A549 (cell line): ENCODE measurements around the gene PHYHIPL. TPM values are rescaled to one million over a fixed set of nuclear protein-coding genes. Genes with fewer than 3 reads are reported as not detected.
"Not testable (repeated sequence)": the region's sequence is repeated elsewhere in the genome, so short reads cannot be mapped to it uniquely, and the experiment has no call there.

ENCODE experiments used
- ATAC-seq, 2 experiments: fragments of 200-7000 bp in 1 of 2; fragments of >200 bp in 1 of 2; cut with Nextera tagmentation in 1 of 2; cut with Tn5 transposase in 1 of 2; 3 replicates each; pipeline versions ENCODE4 v1.8.0 to v1.9.1; 2018 to 2020; ENCODE audit warnings: mild to moderate bottlenecking in 1 of 2, moderate library complexity in 1 of 2
- CTCF ChIA-PET: fragments of 300-600 bp; sonication (Branson Sonifier 250); formaldehyde crosslinking; extraction: SDS; loops from one replicate; lab custom pipeline; 2021; ENCODE audit warnings: antibody characterized with exemption, inconsistent platforms; lab: Yijun Ruan, JAX
- POLR2A ChIA-PET: fragments of 350-600 bp; formaldehyde crosslinking; extraction: SDS; loops from one replicate; lab custom pipeline; 2021; ENCODE audit warnings: antibody characterized with exemption, inconsistent platforms; lab: Yijun Ruan, JAX
- DNase-seq, 2 experiments: peaks; one replicate each; pipeline versions ENCODE4 v3.0.0 to v3.0.0-alpha.2; 2011 to 2016; ENCODE audit warnings: low read depth in 1 of 2, low spot score in 1 of 2
- FAIRE-seq: peaks from 2 replicates; lab custom pipeline; 2011; peaks lifted over from hg19 to GRCh38; lab: Jason Lieb, UNC
- H3K27ac ChIP-seq, 2 experiments: fragments of >200 bp; sonication (Bioruptor Twin); formaldehyde crosslinking; 3 replicates each; pipeline ENCODE4 v1.5.1; 2016 to 2017
- H3K4me1 ChIP-seq: fragments of >200 bp; sonication (Bioruptor Twin); formaldehyde crosslinking; 3 replicates; pipeline ENCODE4 v1.6.1; 2016
- H3K4me2 ChIP-seq: fragments of >200 bp; sonication (Bioruptor Twin); formaldehyde crosslinking; 3 replicates; pipeline ENCODE4 v1.6.1; 2016
- H3K4me3 ChIP-seq: fragments of >200 bp; sonication (Bioruptor Twin); formaldehyde crosslinking; 3 replicates; pipeline ENCODE4 v1.5.1; 2016
- H3K9me3 ChIP-seq: fragments of >200 bp; sonication (Bioruptor Twin); formaldehyde crosslinking; 3 replicates; pipeline ENCODE4 v1.6.1; 2016
- BHLHE40 ChIP-seq: IDR thresholded peaks from 2 replicates; pipeline ENCODE4 v1.6.1; 2012; ENCODE audit warnings: low read depth, low read length, inconsistent platforms
- CTCF ChIP-seq: fragments of >200 bp; sonication (Bioruptor Twin); formaldehyde crosslinking; IDR thresholded peaks from 3 replicates; pipeline ENCODE4 v1.5.1; 2016
- ELK1 ChIP-seq: fragments of 150-350 bp; IDR thresholded peaks from 2 replicates; pipeline ENCODE4 v1.6.1; 2014; ENCODE audit warnings: low read depth, mild to moderate bottlenecking, low read length
- HEYL ChIP-seq: fragments of 250-450 bp; sonication (Bioruptor Pico); IDR thresholded peaks from 2 replicates; pipeline ENCODE4 v1.8.0; 2021; ENCODE audit warnings: mild to moderate bottlenecking, moderate library complexity
- HOXB13 ChIP-seq: fragments of 250-450 bp; sonication (Bioruptor Pico); IDR thresholded peaks from 2 replicates; pipeline ENCODE4 v1.5.0; 2020; ENCODE audit warnings: low read depth, mild to moderate bottlenecking, moderate library complexity
- JUN ChIP-seq, 2 experiments: fragments of >200 bp; sonication (Bioruptor Twin); formaldehyde crosslinking; IDR thresholded peaks; 2 replicates in 1 of 2; 3 replicates in 1 of 2; pipeline ENCODE4 v1.6.1; 2016 to 2017
- KDM1A ChIP-seq: fragments of 200-600 bp; sonication (generic); IDR thresholded peaks from 2 replicates; pipeline ENCODE4 v1.6.1; 2016; ENCODE audit warnings: low read depth, mild to moderate bottlenecking
- MAFK ChIP-seq: fragments of 450-650 bp; IDR thresholded peaks from 2 replicates; pipeline ENCODE4 v1.6.1; 2014; ENCODE audit not compliant: partially characterized antibody
- MAX ChIP-seq: IDR thresholded peaks from 2 replicates; pipeline ENCODE4 v1.6.1; 2012
- NFE2L2 ChIP-seq: fragments of 150-350 bp; conservative IDR thresholded peaks from 2 replicates; pipeline ENCODE4 v1.6.1; 2014; ENCODE audit warnings: low read length
- PHF8 ChIP-seq: fragments of 200-600 bp; sonication (generic); IDR thresholded peaks from 2 replicates; pipeline ENCODE4 v1.6.1; 2016; ENCODE audit warnings: low read depth, mild to moderate bottlenecking, antibody characterized with exemption, moderate library complexity, borderline replicate concordance
- POLR2AphosphoS2 ChIP-seq: conservative IDR thresholded peaks from 2 replicates; pipeline ENCODE4 v1.6.1; 2012; ENCODE audit warnings: low read length, improper control_type of control experiment, inconsistent platforms
- RAD21 ChIP-seq, 2 experiments: fragments of >200 bp in 1 of 2; sonication (Bioruptor Twin) in 1 of 2; formaldehyde crosslinking in 1 of 2; IDR thresholded peaks in 1 of 2; conservative IDR thresholded peaks in 1 of 2; 2 replicates in 1 of 2; 3 replicates in 1 of 2; pipeline ENCODE4 v1.6.1; 2012 to 2018; ENCODE audit warnings: inconsistent platforms in 1 of 2
- RARB ChIP-seq: fragments of 250-450 bp; sonication (Bioruptor Pico); IDR thresholded peaks from 2 replicates; pipeline ENCODE4 v1.8.0; 2021; ENCODE audit warnings: mild to moderate bottlenecking, moderate library complexity
- SREBF2 ChIP-seq: fragments of 450-650 bp; IDR thresholded peaks from 2 replicates; pipeline ENCODE4 v1.6.1; 2014; ENCODE audit warnings: mild to moderate bottlenecking, moderate library complexity
- TFCP2L1 ChIP-seq: fragments of 250-450 bp; sonication (Bioruptor Pico); IDR thresholded peaks from 2 replicates; pipeline ENCODE4 v1.5.0; 2021; ENCODE audit warnings: mild to moderate bottlenecking
- USF2 ChIP-seq: fragments of 450-650 bp; IDR thresholded peaks from 2 replicates; pipeline ENCODE4 v1.6.1; 2014; ENCODE audit warnings: antibody characterized with exemption
- ZFP36 ChIP-seq: fragments of 450-650 bp; IDR thresholded peaks from 2 replicates; pipeline ENCODE4 v1.6.1; 2014; ENCODE audit warnings: borderline replicate concordance; ENCODE audit not compliant: partially characterized antibody
- WGBS: methylation state at CpG from one replicate; pipeline ENCODE4 v1.1.6; 2017; ENCODE audit errors: missing lambda C conversion rate; 5-methylcytosine and 5-hydroxymethylcytosine counted together
- polyA plus RNA-seq, 4 experiments: library from polyadenylated mRNA; depleted of rRNA in 3 of 4; stranded (reverse); fragments of >200 nt; fragmentation: RNase III in 1 of 4; extraction: RNeasy Plus Mini Kit Qiagen cat#74134 plus additional on column Dnase treatment in 1 of 4; gene quantifications; 2 replicates in 3 of 4; 3 replicates in 1 of 4; pipeline ENCODE4 v1.2.3, GENCODE V29; 2011 to 2017
- TF ChIP-seq, protein P1 (sequence below): fragments of >200 bp; sonication (Bioruptor Twin); formaldehyde crosslinking; IDR thresholded peaks from 2 replicates; pipeline ENCODE4 v1.6.1; 2016
- TF ChIP-seq, protein P2 (sequence below): IDR thresholded peaks from 2 replicates; pipeline ENCODE4 v1.6.1; 2012; ENCODE audit warnings: low read depth, borderline replicate concordance

PHYHIPL gene
- polyA plus RNA-seq, 2 of the 4 experiments (the other 2 are of a cell fraction) = 0.88 to 0.97 TPM

DNA sequence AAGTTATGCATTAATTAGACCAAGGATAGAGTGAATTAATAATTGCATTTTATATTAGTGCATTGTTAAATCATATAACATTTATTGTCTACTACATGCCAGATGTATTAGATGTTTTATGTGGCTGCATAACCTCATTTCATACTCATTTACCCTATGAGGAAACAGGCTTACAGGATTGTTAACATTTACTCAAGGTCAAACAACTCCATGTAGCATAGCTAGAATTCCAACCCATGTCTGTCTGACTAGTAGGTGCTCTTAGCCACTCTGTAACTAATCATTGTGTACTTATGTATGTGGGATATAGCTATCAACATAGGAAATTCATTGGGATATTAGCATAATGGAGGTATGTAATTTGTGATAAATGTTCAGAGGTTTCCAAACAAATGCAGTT is 46.3 kb downstream of the PHYHIPL start (continued):
- TF ChIP-seq ZFP36 = no peak
- no peak for TF ChIP-seq POLR2AphosphoS2
- TF ChIP-seq BHLHE40 = no peak
- no peak for TF ChIP-seq USF2
- no peak for TF ChIP-seq JUN (IDR thresholded peaks at IDR 0.05)
- no peak for TF ChIP-seq MAX
- no peak for TF ChIP-seq RARB
- no peak for TF ChIP-seq SREBF2
- no peak for TF ChIP-seq RAD21 (conservative IDR thresholded peaks at IDR 0.05 in 1 of 2, IDR thresholded peaks at IDR 0.05 in 1 of 2)
- no peak for TF ChIP-seq NFE2L2
- no peak for TF ChIP-seq MAFK
- no peak for TF ChIP-seq HEYL (CRISPR knock-in tag)

DNA sequence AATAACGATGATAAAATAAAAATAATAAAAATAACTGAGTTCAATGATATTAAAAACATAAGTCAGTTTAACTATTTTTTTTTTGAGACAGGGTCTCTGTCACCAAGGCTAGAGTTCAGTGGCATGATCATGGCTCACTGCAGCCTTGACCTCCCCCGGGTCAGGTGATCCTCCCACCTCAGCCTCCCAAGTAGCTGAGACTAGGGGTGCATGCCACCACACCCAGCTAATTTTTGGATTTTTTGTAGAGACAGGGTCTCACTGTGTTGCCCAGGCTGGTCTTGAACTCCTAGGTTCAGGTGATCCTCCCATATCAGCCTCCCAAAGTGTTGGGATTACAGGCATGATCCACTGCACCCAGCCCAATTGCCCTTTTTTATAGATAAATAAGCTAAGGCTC is 47.2 kb downstream of the PHYHIPL start:
- CTCF ChIA-PET = interaction anchor here (0.7 to 1.2 kb wide), 2 partner anchors 364 to 1510 kb away, joined by 3 to 4 read pairs; no protein-coding TSS in a partner anchor

GRCh38 chr10:59225211-59225610 is 48.8 kb downstream of the PHYHIPL start:
- DNase-seq (no peak), FAIRE-seq (no peak), ATAC-seq (no peak)
- Histone ChIP-seq H3K4me2 (no peak overlapping the region), H3K4me1 (no peaks in the 10 kb centered on the region), H3K9me3 (no peaks in the 10 kb centered on the region), H3K27ac (no peak overlapping the region), H3K4me3 (no peak overlapping the region)
- POLR2A ChIA-PET = no interaction called here
- CTCF ChIA-PET = no interaction called here
- TF ChIP-seq, protein P1, sequence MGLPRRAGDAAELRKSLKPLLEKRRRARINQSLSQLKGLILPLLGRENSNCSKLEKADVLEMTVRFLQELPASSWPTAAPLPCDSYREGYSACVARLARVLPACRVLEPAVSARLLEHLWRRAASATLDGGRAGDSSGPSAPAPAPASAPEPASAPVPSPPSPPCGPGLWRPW = no peak
- TF ChIP-seq ELK1 (no peak), CTCF (no peak), TFCP2L1 (CRISPR knock-in tag) (no peak), KDM1A (no peak), HOXB13 (CRISPR knock-in tag) (no peak), POLR2AphosphoS2 (no peak), PHF8 (no peak)
- TF ChIP-seq, protein P2, sequence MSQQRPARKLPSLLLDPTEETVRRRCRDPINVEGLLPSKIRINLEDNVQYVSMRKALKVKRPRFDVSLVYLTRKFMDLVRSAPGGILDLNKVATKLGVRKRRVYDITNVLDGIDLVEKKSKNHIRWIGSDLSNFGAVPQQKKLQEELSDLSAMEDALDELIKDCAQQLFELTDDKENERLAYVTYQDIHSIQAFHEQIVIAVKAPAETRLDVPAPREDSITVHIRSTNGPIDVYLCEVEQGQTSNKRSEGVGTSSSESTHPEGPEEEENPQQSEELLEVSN = no peak

More for the DNA sequence above, 47.2 kb downstream of the PHYHIPL start:
- not testable (repeated sequence) for H3K27ac ChIP-seq, H3K4me1 ChIP-seq, FAIRE-seq, H3K9me3 ChIP-seq, H3K4me2 ChIP-seq, H3K4me3 ChIP-seq, DNase-seq, ATAC-seq
- POLR2A ChIA-PET = interaction anchor here (0.5 kb wide), 1 partner anchor 755 kb away, joined by 3 read pairs; no protein-coding TSS in a partner anchor
- whole genome bisulfite sequencing = 68% methylated on average over 2 of the region's 2 CpGs
